Measurements from ENCODE around the gene HAX1. TPM values are rescaled to one million over a fixed set of nuclear protein-coding genes. Genes with fewer than 3 reads are reported as not detected.

HAX1 gene
- polyA plus RNA-seq, 1 donor, result 67.5 TPM

Other genes with a start within 250 kb of the HAX1 start
- gene NUP210L, start 117.6 kb upstream of the HAX1 start, polyA plus RNA-seq (ENCODE audit: insufficient read length), result not detected
- 319 TPM for gene TPM3, start 80.5 kb upstream of the HAX1 start, polyA plus RNA-seq (ENCODE audit: insufficient read length)
- gene CFAP141, start 66.3 kb upstream of the HAX1 start, polyA plus RNA-seq (ENCODE audit: insufficient read length), result not detected
- 108 TPM for gene UBAP2L, start 51.7 kb upstream of the HAX1 start, polyA plus RNA-seq (ENCODE audit: insufficient read length)
- gene AQP10, start 48.5 kb downstream of the HAX1 start, polyA plus RNA-seq (ENCODE audit: insufficient read length), result not detected
- gene ATP8B2, start 52.9 kb downstream of the HAX1 start, polyA plus RNA-seq (ENCODE audit: insufficient read length), result 22.4 TPM
- 7.7 TPM for gene IL6R, start 132.7 kb downstream of the HAX1 start, polyA plus RNA-seq (ENCODE audit: insufficient read length)
- 3.3 TPM for gene TDRD10, start 229.6 kb downstream of the HAX1 start, polyA plus RNA-seq (ENCODE audit: insufficient read length)
- gene SHE, start 229.8 kb downstream of the HAX1 start, polyA plus RNA-seq (ENCODE audit: insufficient read length), result 9.9 TPM